HCT116 (cell line): ENCODE measurements around the gene DOK1. TPM values are rescaled to one million over a fixed set of nuclear protein-coding genes. Genes with fewer than 3 reads are reported as not detected.

Experiments
- total RNA-seq: library from RNA; stranded (reverse); gene quantifications from one replicate; pipeline ENCODE4 v1.2.1, GENCODE V29; 2021; ENCODE audit not compliant: unreplicated experiment

DOK1 gene
- total RNA-seq, 1 experiment from 2014 or later: 18.8 TPM

Other genes starting within 250 kb of the DOK1 start
- 0.91 TPM for gene SLC4A5, start 211.3 kb upstream of the DOK1 start, total RNA-seq
- 129 TPM for gene DCTN1, start 174.4 kb upstream of the DOK1 start, total RNA-seq
- 6.5 TPM for gene C2orf81, start 133.1 kb upstream of the DOK1 start, total RNA-seq
- 54.9 TPM for gene WDR54, start 133.0 kb upstream of the DOK1 start, total RNA-seq
- gene RTKN, start 112.8 kb upstream of the DOK1 start, total RNA-seq: 94.0 TPM
- 24.0 TPM for gene INO80B, start 99.6 kb upstream of the DOK1 start, total RNA-seq
- gene WBP1, start 96.3 kb upstream of the DOK1 start, total RNA-seq: 64.7 TPM
- 72.9 TPM for gene MOGS, start 89.3 kb upstream of the DOK1 start, total RNA-seq
- 65.4 TPM for gene MRPL53, start 82.0 kb upstream of the DOK1 start, total RNA-seq
- 15.0 TPM for gene CCDC142, start 71.7 kb upstream of the DOK1 start, total RNA-seq
- gene TTC31, start 71.6 kb upstream of the DOK1 start, total RNA-seq: 26.4 TPM
- 10.1 TPM for gene LBX2, start 55.1 kb upstream of the DOK1 start, total RNA-seq
- gene PCGF1, start 47.0 kb upstream of the DOK1 start, total RNA-seq: 39.9 TPM
- gene TLX2, start 40.3 kb upstream of the DOK1 start, total RNA-seq: not detected
- gene DQX1, start 28.5 kb upstream of the DOK1 start, total RNA-seq: 0.98 TPM
- gene AUP1, start 25.0 kb upstream of the DOK1 start, total RNA-seq: 116 TPM
- gene HTRA2, start 24.8 kb upstream of the DOK1 start, total RNA-seq: 36.2 TPM
- gene LOXL3, start 778 bp upstream of the DOK1 start, total RNA-seq: 4.1 TPM
- 28.2 TPM for gene M1AP, start 93.6 kb downstream of the DOK1 start, total RNA-seq
- 12.3 TPM for gene SEMA4F, start 99.5 kb downstream of the DOK1 start, total RNA-seq